Stomach (tissue), 9 donors: ENCODE data around the gene MESP2. TPM values are rescaled to one million over a fixed set of nuclear protein-coding genes. Genes with fewer than 3 reads are reported as not detected.

ENCODE experiments used
- DNase-seq, 2 donors: peaks; one replicate each; pipeline versions ENCODE4 v3.0.0 to v3.0.0-alpha.2; 2013 to 2019
- H3K27ac ChIP-seq, 5 donors: fragments of 200-600 bp in 4 of 5; sonication (generic) in 4 of 5; one replicate each; pipeline ENCODE4 v1.5.1; 2013 to 2019; ENCODE audit warnings: mild to moderate bottlenecking in 1 of 5, moderate library complexity in 1 of 5
- H3K27me3 ChIP-seq, 3 donors: fragments of 200-600 bp; sonication (generic); one replicate each; pipeline ENCODE4 v1.5.1; 2017 to 2019; ENCODE audit warnings: mixed run types in 1 of 3
- H3K36me3 ChIP-seq, 4 donors: fragments of 200-600 bp; sonication (generic); 1 replicate in 3 of 4; 2 replicates in 1 of 4; pipeline ENCODE4 v1.5.1; 2016 to 2019
- H3K4me1 ChIP-seq, 4 donors: fragments of 200-600 bp; sonication (generic); one replicate each; pipeline ENCODE4 v1.5.1; 2016 to 2019
- H3K4me3 ChIP-seq, 4 donors: fragments of 200-600 bp; sonication (generic) in 3 of 4; one replicate each; pipeline ENCODE4 v1.5.1; 2016 to 2019; ENCODE audit warnings: mild to moderate bottlenecking in 1 of 4
- H3K9me3 ChIP-seq, 4 donors: fragments of 200-600 bp; sonication (generic); one replicate each; pipeline ENCODE4 v1.5.1; 2016 to 2019
- CTCF ChIP-seq, 7 experiments: fragments of 450-650 bp in 4 of 7; fragments of 200-600 bp in 3 of 7; sonication (generic) in 3 of 7; IDR thresholded peaks; one replicate each; pipeline ENCODE4 v1.5.1; 2016 to 2019; ENCODE audit warnings: antibody characterized with exemption in 7 of 7, control low read depth in 2 of 7, mild to moderate bottlenecking in 1 of 7
- EP300 ChIP-seq: sonication (generic); formaldehyde crosslinking; IDR thresholded peaks from one replicate; pipeline ENCODE4 v1.6.1; 2017; ENCODE audit warnings: antibody characterized with exemption
- POLR2A ChIP-seq, 4 donors: fragments of 450-650 bp; IDR thresholded peaks; one replicate each; pipeline ENCODE4 v1.6.1; 2016; ENCODE audit warnings: antibody characterized with exemption in 4 of 4, control low read depth in 2 of 4, mild to moderate bottlenecking in 1 of 4, moderate library complexity in 1 of 4
- POLR2AphosphoS5 ChIP-seq, 3 donors: sonication (generic); formaldehyde crosslinking; IDR thresholded peaks; one replicate each; pipeline ENCODE4 v1.6.1; 2016; ENCODE audit warnings: antibody characterized with exemption in 3 of 3
- WGBS, 5 donors: extraction: QIAGEN DNeasy Blood & Tissue Kit in 3 of 5; methylation state at CpG; one replicate each; pipeline versions ENCODE4 v1.1.5 to v1.1.7; 2013 to 2018; 5-methylcytosine and 5-hydroxymethylcytosine counted together
- intact Hi-C: fragments of 100-400 bp; cut with DNase I; formaldehyde crosslinking; loops from one replicate; pipeline ENCODE4 v1.15.1; 2023; ENCODE audit warnings: low total_unique reads
- polyA plus RNA-seq, 3 donors: library from polyadenylated mRNA; stranded (reverse); fragments of 200-250 nt; gene quantifications; one replicate each; pipeline ENCODE4 v1.2.3, GENCODE V29; 2013
- total RNA-seq, 5 donors: library from RNA; depleted of rRNA; stranded (reverse); fragments of >200 nt; gene quantifications; one replicate each; pipeline versions ENCODE4 v1.1.0 to v1.2.3, GENCODE V29; 2014 to 2016
- donor health status: healthy with polysubstance abuse.
- donor health status: Bipolar disorder and iron deficiency.
- donor health status: healthy.

MESP2 gene
- total and polyA plus RNA-seq, 8 donors, result 0.43 to 0.56 TPM; not detected in 6

- Histone ChIP-seq H3K27ac (no peak overlapping the region), H3K36me3 (no peaks in the 10 kb centered on the region), H3K4me3 (no peak overlapping the region), H3K9me3 (no peaks in the 10 kb centered on the region), H3K27me3 (peaks cover 0 to 25% (median 0%) of the 10 kb centered on the region in 3 donors), H3K4me1 (no peaks in the 10 kb centered on the region)
- no peak for TF ChIP-seq CTCF (IDR thresholded peaks at IDR 0.05)
- no peak for TF ChIP-seq EP300
- no peak for TF ChIP-seq POLR2A (IDR thresholded peaks at IDR 0.05)
- no peak for TF ChIP-seq POLR2AphosphoS5 (IDR thresholded peaks at IDR 0.05)
- DNase-seq, result no peak
- intact Hi-C loops, result no loop called here
- WGBS, 5 donors, result 55 to 66% (median 58%) methylated on average over 8 of the region's 8 CpGs
Observed at GRCh38 chr15:89732451-89733172, 43.5 kb upstream of the MESP2 start.

- no peak for DNase-seq
- peaks cover 0 to 25% (median 0%) of the 10 kb centered on the region in 3 donors for H3K27me3 ChIP-seq
- no peaks in the 10 kb centered on the region for H3K36me3 ChIP-seq
- no peaks in the 10 kb centered on the region for H3K9me3 ChIP-seq
- whole genome bisulfite sequencing, 5 donors, result 40 to 53% (median 47%) methylated on average over 4 of the region's 4 CpGs
- H3K4me1 ChIP-seq, result peaks cover 0 to 7% (median 0%) of the 10 kb centered on the region in 4 donors
- intact Hi-C loops, result no loop called here
- TF ChIP-seq CTCF (IDR thresholded peaks at IDR 0.05) (no peak), EP300 (no peak), POLR2AphosphoS5 (IDR thresholded peaks at IDR 0.05) (no peak), POLR2A (IDR thresholded peaks at IDR 0.05) (no peak)
- no peak overlapping the region for H3K4me3 ChIP-seq
- H3K27ac ChIP-seq, result no peak overlapping the region
Observed at GRCh38 chr15:89735773-89736172, 40.4 kb upstream of the MESP2 start.

GRCh38 chr15:89740137-89740536 lies 36.0 kb upstream of the MESP2 start:
- H3K36me3 ChIP-seq, result no peaks in the 10 kb centered on the region
- H3K4me3 ChIP-seq, result no peak overlapping the region
- WGBS, 5 donors, result 3 to 6% (median 5%) methylated on average over 8 of the region's 8 CpGs
- no peak overlapping the region for H3K27ac ChIP-seq
- intact Hi-C loops, result loop anchor here (10.0 kb wide), 1 partner anchor 95 kb away; no protein-coding TSS in a partner anchor
- H3K27me3 ChIP-seq, result peaks cover 0 to 19% (median 0%) of the 10 kb centered on the region in 3 donors
- H3K9me3 ChIP-seq, result no peaks in the 10 kb centered on the region
- peaks cover 0 to 7% (median 0%) of the 10 kb centered on the region in 4 donors for H3K4me1 ChIP-seq
- DNase-seq, result peak; percentile 48 to 90
- TF ChIP-seq POLR2AphosphoS5 (IDR thresholded peaks at IDR 0.05) (peak in 1 of 3 donors; percentile 20), EP300 (no peak), CTCF (IDR thresholded peaks at IDR 0.05) (peak in 6 of 7 experiments; percentile 76 to 97 (median 94))

GRCh38 chr15:89743011-89743410 lies 33.1 kb upstream of the MESP2 start:
- Histone ChIP-seq H3K36me3 (no peaks in the 10 kb centered on the region), H3K9me3 (no peaks in the 10 kb centered on the region), H3K4me3 (no peak overlapping the region), H3K27me3 (peaks cover 0 to 14% (median 0%) of the 10 kb centered on the region in 3 donors), H3K4me1 (peaks cover 0 to 17% (median 4%) of the 10 kb centered on the region in 4 donors), H3K27ac (no peak overlapping the region)
- DNase-seq, result no peak
- intact Hi-C loops, result loop anchor here (10.0 kb wide), 1 partner anchor 98 kb away; no protein-coding TSS in a partner anchor
- WGBS, 5 donors, result 83 to 89% (median 84%) methylated on average over 8 of the region's 8 CpGs
- TF ChIP-seq POLR2AphosphoS5 (IDR thresholded peaks at IDR 0.05), result no peak
- TF ChIP-seq CTCF (IDR thresholded peaks at IDR 0.05), result no peak
- TF ChIP-seq EP300, result no peak
- TF ChIP-seq POLR2A (IDR thresholded peaks at IDR 0.05), result no peak
